Progenitor cell of endocrine pancreas (in vitro differentiated cells): ENCODE data around the gene SGK1. TPM values are rescaled to one million over a fixed set of nuclear protein-coding genes. Genes with fewer than 3 reads are reported as not detected.
"Not testable (repeated sequence)": the region's sequence is repeated elsewhere in the genome, so short reads cannot be mapped to it uniquely, and the experiment has no call there.

Experiments used
- DNase-seq: peaks from one replicate; pipeline ENCODE4 v3.0.0; 2021; ENCODE audit warnings: low spot score; ENCODE audit not compliant: unreplicated experiment
- H3K27ac Mint-ChIP-seq: 2 replicates; pipeline ENCODE4 v1.8.0; 2021; ENCODE audit warnings: mild to moderate bottlenecking, moderate library complexity, mixed read lengths
- H3K27me3 Mint-ChIP-seq: 2 replicates; pipeline ENCODE4 v1.8.0; 2021; ENCODE audit warnings: mixed read lengths
- H3K36me3 Mint-ChIP-seq: 2 replicates; pipeline ENCODE4 v1.8.0; 2022; ENCODE audit warnings: mixed read lengths; ENCODE audit not compliant: insufficient read depth
- H3K4me1 Mint-ChIP-seq: 2 replicates; pipeline ENCODE4 v1.8.0; 2021; ENCODE audit warnings: low read depth, mixed read lengths
- H3K4me3 Mint-ChIP-seq: 2 replicates; pipeline ENCODE4 v1.8.0; 2021; ENCODE audit warnings: low read depth, mild to moderate bottlenecking, moderate library complexity, mixed read lengths
- H3K9me3 Mint-ChIP-seq: 2 replicates; pipeline ENCODE4 v1.8.0; 2021; ENCODE audit warnings: low read depth, mixed read lengths
- CTCF ChIP-seq: fragments of 200-600 bp; sonication (generic); IDR thresholded peaks from one replicate; pipeline ENCODE4 v1.5.0; 2021; ENCODE audit warnings: antibody characterized with exemption, mild to moderate bottlenecking; ENCODE audit not compliant: unreplicated experiment
- total RNA-seq: library from RNA; stranded (reverse); gene quantifications from 2 replicates; pipeline ENCODE4 v1.2.1, GENCODE V29; 2021

Gene SGK1
- total RNA-seq, 1 donor from 2014 or later = 13.9 TPM

- no peaks in the 10 kb centered on the region for H3K9me3 Mint-ChIP-seq
- H3K4me3 Mint-ChIP-seq = no peak overlapping the region
- peaks cover 18% of the 10 kb centered on the region for H3K4me1 Mint-ChIP-seq
- TF ChIP-seq CTCF = no peak
- DNase-seq = no peak
- no peaks in the 10 kb centered on the region for H3K27me3 Mint-ChIP-seq
- H3K27ac Mint-ChIP-seq = peak overlapping the region; percentile 49
- no peaks in the 10 kb centered on the region for H3K36me3 Mint-ChIP-seq
These were observed 121.2 kb downstream of the SGK1 start for GRCh38 chr6:134196568-134197193.

GRCh38 chr6:134195985-134196384 is 121.9 kb downstream of the SGK1 start:
- Mint-ChIP-seq H3K36me3 (no peaks in the 10 kb centered on the region), H3K4me3 (no peak overlapping the region), H3K27ac (no peak overlapping the region), H3K27me3 (peaks cover 4% of the 10 kb centered on the region), H3K9me3 (no peaks in the 10 kb centered on the region), H3K4me1 (peaks cover 17% of the 10 kb centered on the region)
- no peak for TF ChIP-seq CTCF
- no peak for DNase-seq

- Mint-ChIP-seq H3K9me3 (no peaks in the 10 kb centered on the region), H3K36me3 (no peaks in the 10 kb centered on the region), H3K27me3 (peaks cover 7% of the 10 kb centered on the region), H3K4me3 (no peak overlapping the region), H3K4me1 (peaks cover 13% of the 10 kb centered on the region), H3K27ac (no peak overlapping the region)
- no peak for TF ChIP-seq CTCF
- DNase-seq = no peak
These were observed 122.6 kb downstream of the SGK1 start for GRCh38 chr6:134195164-134195906.

- no peak overlapping the region for H3K4me3 Mint-ChIP-seq
- peaks cover 7% of the 10 kb centered on the region for H3K27me3 Mint-ChIP-seq
- no peak for DNase-seq
- peaks cover 4% of the 10 kb centered on the region for H3K4me1 Mint-ChIP-seq
- H3K27ac Mint-ChIP-seq = no peak overlapping the region
- no peaks in the 10 kb centered on the region for H3K9me3 Mint-ChIP-seq
- no peak for TF ChIP-seq CTCF
- H3K36me3 Mint-ChIP-seq = no peaks in the 10 kb centered on the region
These were observed 124.1 kb downstream of the SGK1 start for GRCh38 chr6:134193536-134194498.

- H3K9me3 Mint-ChIP-seq, H3K27me3 Mint-ChIP-seq, DNase-seq, H3K36me3 Mint-ChIP-seq, H3K4me1 Mint-ChIP-seq, H3K4me3 Mint-ChIP-seq, H3K27ac Mint-ChIP-seq: not testable (repeated sequence)
These were observed 125.3 kb downstream of the SGK1 start for GRCh38 chr6:134192609-134193008.
